Activated CD8-positive, alpha-beta memory T cell treated with anti-CD3 and anti-CD28 coated beads, Interleukin-2, amount 50 U/mL, for 1 hour (primary cell): ENCODE results near the gene INPP5F.

Source experiments
- DNase-seq: peaks from one replicate; pipeline ENCODE4 v3.0.0-alpha.2; 2020; ENCODE audit errors: extremely low read depth

The INPP5F gene, protein sequence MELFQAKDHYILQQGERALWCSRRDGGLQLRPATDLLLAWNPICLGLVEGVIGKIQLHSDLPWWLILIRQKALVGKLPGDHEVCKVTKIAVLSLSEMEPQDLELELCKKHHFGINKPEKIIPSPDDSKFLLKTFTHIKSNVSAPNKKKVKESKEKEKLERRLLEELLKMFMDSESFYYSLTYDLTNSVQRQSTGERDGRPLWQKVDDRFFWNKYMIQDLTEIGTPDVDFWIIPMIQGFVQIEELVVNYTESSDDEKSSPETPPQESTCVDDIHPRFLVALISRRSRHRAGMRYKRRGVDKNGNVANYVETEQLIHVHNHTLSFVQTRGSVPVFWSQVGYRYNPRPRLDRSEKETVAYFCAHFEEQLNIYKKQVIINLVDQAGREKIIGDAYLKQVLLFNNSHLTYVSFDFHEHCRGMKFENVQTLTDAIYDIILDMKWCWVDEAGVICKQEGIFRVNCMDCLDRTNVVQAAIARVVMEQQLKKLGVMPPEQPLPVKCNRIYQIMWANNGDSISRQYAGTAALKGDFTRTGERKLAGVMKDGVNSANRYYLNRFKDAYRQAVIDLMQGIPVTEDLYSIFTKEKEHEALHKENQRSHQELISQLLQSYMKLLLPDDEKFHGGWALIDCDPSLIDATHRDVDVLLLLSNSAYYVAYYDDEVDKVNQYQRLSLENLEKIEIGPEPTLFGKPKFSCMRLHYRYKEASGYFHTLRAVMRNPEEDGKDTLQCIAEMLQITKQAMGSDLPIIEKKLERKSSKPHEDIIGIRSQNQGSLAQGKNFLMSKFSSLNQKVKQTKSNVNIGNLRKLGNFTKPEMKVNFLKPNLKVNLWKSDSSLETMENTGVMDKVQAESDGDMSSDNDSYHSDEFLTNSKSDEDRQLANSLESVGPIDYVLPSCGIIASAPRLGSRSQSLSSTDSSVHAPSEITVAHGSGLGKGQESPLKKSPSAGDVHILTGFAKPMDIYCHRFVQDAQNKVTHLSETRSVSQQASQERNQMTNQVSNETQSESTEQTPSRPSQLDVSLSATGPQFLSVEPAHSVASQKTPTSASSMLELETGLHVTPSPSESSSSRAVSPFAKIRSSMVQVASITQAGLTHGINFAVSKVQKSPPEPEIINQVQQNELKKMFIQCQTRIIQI

GRCh38 chr10:119725828-119726675 lies at the start of gene INPP5F:
TSS of gene INPP5F (plus strand) at chr10:119726050. CDS start at chr10:119726263, 213 bp downstream.
- peak; percentile 97 for DNase-seq

DNA sequence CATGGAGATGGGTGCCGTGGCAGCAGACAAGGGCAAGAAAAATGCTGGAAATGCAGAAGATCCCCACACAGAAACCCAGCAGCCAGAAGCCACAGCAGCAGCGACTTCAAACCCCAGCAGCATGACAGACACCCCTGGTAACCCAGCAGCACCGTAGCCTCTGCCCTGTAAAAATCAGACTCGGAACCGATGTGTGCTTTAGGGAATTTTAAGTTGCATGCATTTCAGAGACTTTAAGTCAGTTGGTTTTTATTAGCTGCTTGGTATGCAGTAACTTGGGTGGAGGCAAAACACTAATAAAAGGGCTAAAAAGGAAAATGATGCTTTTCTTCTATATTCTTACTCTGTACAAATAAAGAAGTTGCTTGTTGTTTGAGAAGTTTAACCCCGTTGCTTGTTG lies 48.7 kb upstream of the INPP5F start:
- DNase-seq, result no peak

GRCh38 chr10:119677904-119678755 lies 47.7 kb upstream of the INPP5F start:
- no peak for DNase-seq

GRCh38 chr10:119679480-119679829 lies 46.4 kb upstream of the INPP5F start:
- DNase-seq, result no peak

GRCh38 chr10:119680050-119680449 lies 45.8 kb upstream of the INPP5F start:
- no peak for DNase-seq

- no peak for DNase-seq
Measured at GRCh38 chr10:119680650-119681081, 45.2 kb upstream of the INPP5F start.

DNA sequence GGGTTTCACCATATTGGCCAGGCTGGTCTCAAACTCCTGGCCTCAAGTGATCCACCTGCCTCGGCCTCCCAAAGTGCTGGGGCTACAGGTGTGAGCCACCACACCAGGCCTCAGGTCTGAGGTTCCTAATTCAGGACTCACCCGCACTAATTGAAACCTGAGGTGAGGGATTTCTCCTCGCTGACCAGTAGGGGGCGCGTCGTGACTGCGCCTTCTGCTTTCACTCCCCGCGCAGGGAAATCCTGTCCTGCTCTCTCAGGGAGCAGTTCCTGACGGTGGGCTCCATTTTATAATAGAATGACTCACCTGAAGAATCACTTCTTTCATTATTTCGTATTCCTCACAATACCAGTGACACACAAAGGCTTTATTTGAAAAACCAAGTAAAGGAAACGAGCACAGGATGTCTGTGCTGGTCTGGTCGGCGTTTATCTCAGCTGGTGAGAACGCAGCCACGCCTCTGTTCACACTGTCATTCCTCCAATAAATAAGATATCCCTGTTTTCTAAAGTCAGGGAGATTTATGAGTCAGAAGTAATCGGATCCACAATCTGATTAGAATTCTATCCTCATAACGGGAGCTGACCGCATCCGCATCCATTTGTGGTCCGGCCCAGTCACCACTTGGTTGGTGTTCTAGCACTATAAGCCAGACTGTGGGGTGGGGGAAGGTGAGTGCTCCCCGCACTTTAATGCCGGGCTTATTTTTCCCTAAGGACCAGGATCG lies 39.2 kb upstream of the INPP5F start:
- DNase-seq, result peak; percentile 59

- DNase-seq, result no peak
Measured at GRCh38 chr10:119687192-119688032, 38.4 kb upstream of the INPP5F start.

DNA sequence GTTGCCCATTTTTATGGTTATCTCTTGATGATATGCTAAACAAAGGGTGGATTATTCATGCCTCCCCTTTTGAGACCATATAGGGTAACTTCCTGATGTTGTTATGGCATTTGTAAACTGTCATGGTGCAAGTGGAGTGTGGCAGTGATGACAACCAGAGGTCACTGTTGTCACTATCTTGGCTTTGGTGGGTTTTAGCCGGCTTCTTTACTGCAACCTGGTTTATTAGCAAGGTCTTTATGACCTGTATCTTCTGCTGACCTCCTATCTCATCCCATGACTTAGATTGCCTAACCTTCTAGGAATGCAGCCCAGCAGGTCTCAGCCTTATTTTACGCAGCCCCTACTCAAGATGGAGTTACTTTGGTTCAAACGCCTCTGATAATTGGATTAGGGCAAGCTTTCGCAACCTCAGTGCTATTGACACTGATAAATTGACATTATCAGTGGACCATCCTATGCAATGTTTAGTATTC lies 37.8 kb upstream of the INPP5F start:
- DNase-seq, result no peak

DNA sequence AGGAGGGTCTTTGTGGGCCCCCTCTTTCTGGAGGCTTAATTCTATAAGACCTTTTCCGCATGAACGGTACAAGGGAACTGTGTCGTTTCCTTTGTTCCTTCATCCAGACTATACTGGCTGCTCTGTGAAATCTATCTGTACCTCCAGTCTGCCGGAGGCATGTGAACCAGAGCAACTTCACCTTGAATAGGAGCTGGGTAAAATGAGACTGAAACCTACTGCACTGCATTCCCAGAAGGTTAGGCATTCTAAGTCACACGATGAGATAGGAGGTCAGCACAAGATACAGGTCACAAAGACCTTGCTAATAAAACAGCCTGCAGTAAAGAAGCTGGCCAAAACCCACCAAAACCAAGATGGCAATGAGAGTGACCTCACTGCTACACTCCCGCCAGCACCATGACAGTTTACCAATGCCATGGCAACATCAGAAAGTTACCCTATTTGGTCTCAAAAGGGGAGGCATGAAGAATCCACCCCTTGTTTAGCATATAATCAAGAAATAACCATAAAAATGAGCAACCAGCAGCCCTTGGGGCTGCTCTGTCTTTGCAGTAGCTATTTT lies 36.8 kb upstream of the INPP5F start:
- DNase-seq, result no peak

DNA sequence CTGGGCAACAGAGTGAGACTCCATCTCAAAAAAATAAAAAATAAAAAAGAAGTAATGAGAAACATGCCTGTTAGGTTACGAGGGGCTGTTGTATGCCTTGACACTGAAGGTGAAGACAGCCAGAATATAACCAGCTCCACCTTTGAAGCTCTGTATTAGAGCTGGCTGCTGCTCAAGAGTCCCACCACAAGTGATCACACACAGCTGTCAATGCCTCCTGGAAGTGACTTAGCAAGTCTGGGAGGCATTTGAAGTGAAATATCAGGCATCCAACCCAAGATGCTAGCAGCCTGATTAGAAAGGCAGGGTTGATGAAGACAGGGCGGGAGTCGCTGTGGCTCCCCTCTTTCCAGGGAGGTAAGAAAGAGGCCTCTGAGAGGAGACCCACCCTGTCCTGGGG lies 34.1 kb upstream of the INPP5F start:
- no peak for DNase-seq

DNA sequence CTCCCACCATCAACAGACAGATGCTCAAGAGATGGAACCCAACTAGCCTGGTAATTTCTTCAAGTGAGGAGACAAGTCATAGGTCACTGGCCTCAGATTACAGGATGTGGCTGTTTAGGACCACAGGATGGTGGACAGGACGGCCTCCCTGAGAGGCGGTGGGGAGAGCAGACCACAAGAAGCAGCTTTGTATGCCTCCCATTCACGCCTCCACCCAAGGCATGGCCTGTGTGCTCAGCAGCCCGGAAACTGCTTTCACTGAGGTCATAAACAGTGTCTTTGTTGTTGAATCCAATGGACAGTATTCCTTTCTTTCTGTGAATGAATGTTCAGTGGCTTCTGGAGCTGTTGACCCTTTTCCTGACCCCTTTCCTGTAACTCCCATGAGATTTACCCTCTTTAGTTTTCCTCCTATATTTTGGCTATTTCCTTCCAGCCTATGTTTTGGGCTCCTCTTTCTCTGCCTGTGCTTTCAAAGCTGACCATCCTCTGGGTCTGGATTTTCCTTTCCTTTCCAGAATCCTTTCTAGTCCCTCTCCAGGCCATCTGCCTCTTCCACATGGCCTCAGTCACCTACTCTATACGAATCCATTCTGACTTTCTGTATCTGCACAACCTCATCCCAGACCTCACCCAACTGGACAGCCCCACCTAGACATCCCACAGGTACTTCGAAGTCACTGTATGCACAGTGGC lies 32.4 kb upstream of the INPP5F start:
- no peak for DNase-seq

DNA sequence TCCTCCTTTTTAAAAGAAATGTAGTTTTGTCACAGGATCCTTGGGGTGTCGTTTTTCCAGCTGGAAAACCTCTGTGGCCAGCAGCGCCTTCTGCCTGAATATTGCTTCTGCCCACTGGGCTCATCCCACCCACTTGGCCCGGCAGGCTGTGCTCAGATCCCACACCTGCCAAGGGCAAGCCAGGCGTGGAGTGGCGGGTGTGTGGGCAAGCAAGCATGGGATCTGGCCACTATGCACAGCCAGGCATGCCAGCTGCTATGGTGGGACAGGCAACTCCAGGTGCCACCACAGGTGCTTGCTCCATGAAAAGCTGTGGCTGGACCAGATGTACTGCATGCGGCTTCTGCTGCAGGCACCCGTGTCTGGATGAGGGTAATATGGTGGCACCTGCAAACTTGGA lies 31.2 kb upstream of the INPP5F start:
- no peak for DNase-seq

GRCh38 chr10:119700321-119700954 lies 25.4 kb upstream of the INPP5F start:
- DNase-seq, result no peak

DNA sequence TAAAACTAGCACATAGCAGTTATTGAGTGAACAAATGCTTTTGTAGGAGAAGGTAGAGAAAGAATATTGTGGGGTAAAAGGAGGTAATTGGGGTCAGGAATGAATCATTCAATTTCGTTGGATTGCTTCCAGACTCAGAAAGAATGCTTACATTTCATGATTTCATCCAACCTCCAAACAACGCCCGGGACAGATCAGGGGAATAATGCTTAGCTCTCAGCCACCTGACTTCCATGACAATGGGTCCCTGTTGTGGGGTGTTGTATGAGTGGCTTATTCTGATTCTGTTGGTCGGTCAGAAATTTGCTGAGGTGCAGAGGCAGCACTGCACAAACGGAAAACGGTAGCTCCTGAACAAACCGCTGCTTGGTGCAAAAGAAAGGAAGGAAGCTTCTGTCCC lies 24.0 kb upstream of the INPP5F start:
- no peak for DNase-seq

GRCh38 chr10:119702583-119702982 lies 23.3 kb upstream of the INPP5F start:
- no peak for DNase-seq

DNA sequence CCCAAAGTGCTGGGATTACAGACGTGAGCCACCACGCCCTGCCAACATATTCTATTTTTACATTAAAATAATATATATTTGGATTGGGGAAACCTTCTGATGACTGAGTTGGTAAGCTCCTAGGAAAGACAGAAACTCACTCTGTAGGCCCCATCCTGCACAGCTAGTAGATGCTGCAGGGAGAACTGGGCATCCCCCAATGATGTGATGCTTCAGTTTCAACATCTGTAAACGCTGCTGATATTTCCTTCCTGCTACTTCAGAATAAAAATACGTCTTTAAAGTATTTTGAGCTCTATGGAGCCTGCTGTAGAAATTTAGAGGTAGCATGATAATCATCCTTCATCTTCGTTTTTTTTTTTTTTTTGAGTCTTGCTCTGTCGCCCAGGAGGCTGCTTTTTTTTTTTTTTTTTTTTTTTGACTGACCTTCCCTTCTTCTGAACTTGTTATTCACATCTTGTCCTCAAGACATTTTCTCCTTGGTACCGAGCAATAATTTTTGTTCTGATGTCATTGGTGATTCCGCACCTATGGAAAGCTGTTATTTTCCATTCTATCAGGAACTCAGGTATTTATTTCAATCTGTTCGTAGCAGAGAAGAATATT lies 21.8 kb upstream of the INPP5F start:
- DNase-seq, result no peak
